HG02852 (cell line): ENCODE data around the gene PYCR2.
"Not testable (repeated sequence)": the region's sequence is repeated elsewhere in the genome, so short reads cannot be mapped to it uniquely, and the experiment has no call there.

ENCODE experiments used
- ATAC-seq: cut with Tn5 transposase; IDR thresholded peaks from one replicate; pipeline ENCODE4 v1.9.1; 2021; ENCODE audit warnings: mild to moderate bottlenecking, moderate library complexity; ENCODE audit not compliant: unreplicated experiment

The PYCR2 gene

GRCh38 chr1:225923692-225924555 lies at the start of gene PYCR2:
PYCR2 (minus strand) TSS chr1:225924250; CDS start chr1:225924110, 140 bp downstream.
- peak; percentile 99 for ATAC-seq

GRCh38 chr1:225973158-225973557 lies 49.1 kb upstream of the PYCR2 start:
- ATAC-seq = no peak

GRCh38 chr1:225972344-225973152 lies 48.5 kb upstream of the PYCR2 start:
- no peak for ATAC-seq

GRCh38 chr1:225970592-225971157 lies 46.6 kb upstream of the PYCR2 start:
- ATAC-seq = not testable (repeated sequence)

GRCh38 chr1:225969751-225970150 lies 45.7 kb upstream of the PYCR2 start:
- not testable (repeated sequence) for ATAC-seq

GRCh38 chr1:225965231-225965630 lies 41.2 kb upstream of the PYCR2 start:
- ATAC-seq = no peak

GRCh38 chr1:225963735-225964530 lies 39.9 kb upstream of the PYCR2 start:
- no peak for ATAC-seq

GRCh38 chr1:225962440-225962975 lies 38.5 kb upstream of the PYCR2 start:
- ATAC-seq = peak; percentile 72

GRCh38 chr1:225961659-225962439 lies 37.8 kb upstream of the PYCR2 start:
- ATAC-seq = no peak

GRCh38 chr1:225958041-225958440 lies 34.0 kb upstream of the PYCR2 start:
- no peak for ATAC-seq

GRCh38 chr1:225954753-225955152 lies 30.7 kb upstream of the PYCR2 start:
- no peak for ATAC-seq

GRCh38 chr1:225953315-225953714 lies 29.3 kb upstream of the PYCR2 start:
- no peak for ATAC-seq

GRCh38 chr1:225950905-225951497 lies 27.0 kb upstream of the PYCR2 start:
- ATAC-seq = no peak

GRCh38 chr1:225949041-225949440 lies 25.0 kb upstream of the PYCR2 start:
- ATAC-seq = no peak

- ATAC-seq = no peak
Measured at GRCh38 chr1:225946803-225947202, 22.8 kb upstream of the PYCR2 start.

- no peak for ATAC-seq
Measured at GRCh38 chr1:225946082-225946620, 22.1 kb upstream of the PYCR2 start.

GRCh38 chr1:225945564-225945963 lies 21.5 kb upstream of the PYCR2 start:
- ATAC-seq = no peak

GRCh38 chr1:225944951-225945350 lies 20.9 kb upstream of the PYCR2 start:
- ATAC-seq = peak; percentile 71

- ATAC-seq = no peak
Measured at GRCh38 chr1:225944387-225944786, 20.3 kb upstream of the PYCR2 start.
